ENCODE results near the gene SH3D19.
"Not testable (repeated sequence)": the region's sequence is repeated elsewhere in the genome, so short reads cannot be mapped to it uniquely, and the experiment has no call there.

Gene SH3D19

GRCh38 chr4:151267822-151268535 is 57.4 kb downstream of the SH3D19 start:
- no peak for DNase-seq

GRCh38 chr4:151267104-151267503 is 58.3 kb downstream of the SH3D19 start:
- no peak for DNase-seq

- DNase-seq: no peak
These were observed 58.9 kb downstream of the SH3D19 start for GRCh38 chr4:151266497-151266896.

GRCh38 chr4:151263455-151263854 is 62.0 kb downstream of the SH3D19 start:
- DNase-seq: no peak

- DNase-seq: no peak
These were observed 64.9 kb downstream of the SH3D19 start for GRCh38 chr4:151260526-151260925.

- DNase-seq: no peak
These were observed 65.7 kb downstream of the SH3D19 start for GRCh38 chr4:151259752-151260151.

GRCh38 chr4:151257704-151258103 is 67.7 kb downstream of the SH3D19 start:
- DNase-seq: no peak

- no peak for DNase-seq
These were observed 69.3 kb downstream of the SH3D19 start for GRCh38 chr4:151256134-151256533.

GRCh38 chr4:151255680-151256079 is 69.7 kb downstream of the SH3D19 start:
- DNase-seq: not testable (repeated sequence)

- DNase-seq: not testable (repeated sequence)
These were observed 70.2 kb downstream of the SH3D19 start for GRCh38 chr4:151255226-151255625.

- no peak for DNase-seq
These were observed 73.7 kb downstream of the SH3D19 start for GRCh38 chr4:151251603-151252304.

GRCh38 chr4:151250706-151251105 is 74.7 kb downstream of the SH3D19 start:
- no peak for DNase-seq

GRCh38 chr4:151248519-151248918 is 76.9 kb downstream of the SH3D19 start:
- DNase-seq: no peak

GRCh38 chr4:151247395-151247794 is 78.0 kb downstream of the SH3D19 start:
- no peak for DNase-seq

GRCh38 chr4:151246742-151247141 is 78.7 kb downstream of the SH3D19 start:
- no peak for DNase-seq

GRCh38 chr4:151242305-151242704 is 83.1 kb downstream of the SH3D19 start:
- DNase-seq: no peak

- no peak for DNase-seq
These were observed 85.8 kb downstream of the SH3D19 start for GRCh38 chr4:151239608-151240007.

GRCh38 chr4:151238477-151238876 is 86.9 kb downstream of the SH3D19 start:
- DNase-seq: no peak

GRCh38 chr4:151236036-151236435 is 89.4 kb downstream of the SH3D19 start:
- no peak for DNase-seq

GRCh38 chr4:151235373-151235772 is 90.0 kb downstream of the SH3D19 start:
- DNase-seq: not testable (repeated sequence)

GRCh38 chr4:151233600-151233999 is 91.8 kb downstream of the SH3D19 start:
- DNase-seq: no peak

- no peak for DNase-seq
These were observed 93.3 kb downstream of the SH3D19 start for GRCh38 chr4:151231915-151232595.

GRCh38 chr4:151228189-151229119 is 97.0 kb downstream of the SH3D19 start:
- DNase-seq: no peak
